Smooth muscle cell (in vitro differentiated cells): ENCODE results near the gene GSDME. TPM values are rescaled to one million over a fixed set of nuclear protein-coding genes. Genes with fewer than 3 reads are reported as not detected.

ENCODE experiments used
- DNase-seq: peaks from one replicate; lab custom pipeline; 2025; ENCODE audit not compliant: unreplicated experiment; lab: John Stamatoyannopoulos, UW
- H2AFZ ChIP-seq: fragments of 200-600 bp; sonication (generic); 2 replicates; pipeline ENCODE4 v1.6.0; 2016; ENCODE audit warnings: antibody characterized with exemption, low read depth, mild to moderate bottlenecking
- H3F3A ChIP-seq: fragments of 200-600 bp; sonication (generic); 2 replicates; pipeline ENCODE4 v1.6.0; 2017; ENCODE audit warnings: antibody characterized with exemption, low read depth
- H3K27ac ChIP-seq: fragments of 200-600 bp; sonication (generic); 2 replicates; pipeline ENCODE4 v1.5.1; 2016; ENCODE audit warnings: low read depth, mild to moderate bottlenecking
- H3K27me3 ChIP-seq: fragments of 200-600 bp; sonication (generic); 2 replicates; pipeline ENCODE4 v1.6.1; 2016; ENCODE audit warnings: low read depth, mild to moderate bottlenecking
- H3K36me3 ChIP-seq: fragments of 200-600 bp; sonication (generic); 2 replicates; pipeline ENCODE4 v1.5.1; 2016; ENCODE audit warnings: low read depth
- H3K4me1 ChIP-seq: fragments of 200-600 bp; sonication (generic); 2 replicates; pipeline ENCODE4 v1.5.1; 2016; ENCODE audit warnings: low read depth
- H3K4me2 ChIP-seq: fragments of 200-600 bp; sonication (generic); 2 replicates; pipeline ENCODE4 v1.6.0; 2016; ENCODE audit warnings: mild to moderate bottlenecking
- H3K4me3 ChIP-seq: fragments of 200-600 bp; sonication (generic); 2 replicates; pipeline ENCODE4 v1.5.1; 2016; ENCODE audit warnings: mild to moderate bottlenecking
- H3K79me2 ChIP-seq: fragments of 200-600 bp; sonication (generic); 2 replicates; pipeline ENCODE4 v1.6.0; 2016; ENCODE audit warnings: low read depth, mild to moderate bottlenecking
- H3K9ac ChIP-seq: fragments of 200-600 bp; sonication (generic); 2 replicates; pipeline ENCODE4 v1.6.0; 2016; ENCODE audit warnings: low read depth
- H3K9me3 ChIP-seq: fragments of 200-600 bp; sonication (generic); replicated peaks from 2 replicates; pipeline ENCODE4 v1.5.1; 2016; ENCODE audit warnings: low read depth
- H4K20me1 ChIP-seq: fragments of 200-600 bp; sonication (generic); 2 replicates; pipeline ENCODE4 v1.6.0; 2016; ENCODE audit warnings: low read depth
- WGBS: methylation state at CpG from one replicate; pipeline ENCODE4 v1.1.7; 2016; ENCODE audit warnings: low lambda C conversion rate; 5-methylcytosine and 5-hydroxymethylcytosine counted together
- polyA plus RNA-seq: library from polyadenylated mRNA; unstranded; fragments of >200 nt; fragmentation: Nextera tagmentation; extraction: Ambion mirVana; gene quantifications from 2 replicates; pipeline ENCODE4 v1.2.1, GENCODE V29; 2016
- total RNA-seq: library from RNA; depleted of rRNA; stranded (reverse); fragments of >200 nt; gene quantifications from 2 replicates; pipeline ENCODE4 v1.2.3, GENCODE V29; 2014
- TF ChIP-seq, protein P1 (sequence below): fragments of 200-600 bp; sonication (generic); IDR thresholded peaks from 2 replicates; pipeline ENCODE4 v1.5.1; 2017; ENCODE audit warnings: borderline replicate concordance, mild to moderate bottlenecking, antibody characterized with exemption; ENCODE audit not compliant: insufficient read depth, poor library complexity, severe bottlenecking

Gene GSDME
- total and polyA plus RNA-seq, 2 experiments from 2014 or later: 14.8 to 19.6 TPM

- Histone ChIP-seq H4K20me1 (no peaks in the 10 kb centered on the region), H3K9ac (no peak overlapping the region), H3K27me3 (no peaks in the 10 kb centered on the region), H3K4me2 (peak overlapping the region; percentile 34), H3F3A (no peaks in the 10 kb centered on the region), H3K27ac (peak overlapping the region; percentile 55), H3K9me3 (no peaks in the 10 kb centered on the region), H3K4me1 (no peaks in the 10 kb centered on the region), H3K79me2 (no peaks in the 10 kb centered on the region), H3K4me3 (no peak overlapping the region), H3K36me3 (no peaks in the 10 kb centered on the region), H2AFZ (no peak overlapping the region)
- TF ChIP-seq, protein P1, sequence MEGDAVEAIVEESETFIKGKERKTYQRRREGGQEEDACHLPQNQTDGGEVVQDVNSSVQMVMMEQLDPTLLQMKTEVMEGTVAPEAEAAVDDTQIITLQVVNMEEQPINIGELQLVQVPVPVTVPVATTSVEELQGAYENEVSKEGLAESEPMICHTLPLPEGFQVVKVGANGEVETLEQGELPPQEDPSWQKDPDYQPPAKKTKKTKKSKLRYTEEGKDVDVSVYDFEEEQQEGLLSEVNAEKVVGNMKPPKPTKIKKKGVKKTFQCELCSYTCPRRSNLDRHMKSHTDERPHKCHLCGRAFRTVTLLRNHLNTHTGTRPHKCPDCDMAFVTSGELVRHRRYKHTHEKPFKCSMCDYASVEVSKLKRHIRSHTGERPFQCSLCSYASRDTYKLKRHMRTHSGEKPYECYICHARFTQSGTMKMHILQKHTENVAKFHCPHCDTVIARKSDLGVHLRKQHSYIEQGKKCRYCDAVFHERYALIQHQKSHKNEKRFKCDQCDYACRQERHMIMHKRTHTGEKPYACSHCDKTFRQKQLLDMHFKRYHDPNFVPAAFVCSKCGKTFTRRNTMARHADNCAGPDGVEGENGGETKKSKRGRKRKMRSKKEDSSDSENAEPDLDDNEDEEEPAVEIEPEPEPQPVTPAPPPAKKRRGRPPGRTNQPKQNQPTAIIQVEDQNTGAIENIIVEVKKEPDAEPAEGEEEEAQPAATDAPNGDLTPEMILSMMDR: no peak
- DNase-seq: no peak
- WGBS: 80% methylated on average over 4 of the region's 4 CpGs
Observed at GRCh38 chr7:24732646-24733413, 24.4 kb downstream of the GSDME start.

DNA sequence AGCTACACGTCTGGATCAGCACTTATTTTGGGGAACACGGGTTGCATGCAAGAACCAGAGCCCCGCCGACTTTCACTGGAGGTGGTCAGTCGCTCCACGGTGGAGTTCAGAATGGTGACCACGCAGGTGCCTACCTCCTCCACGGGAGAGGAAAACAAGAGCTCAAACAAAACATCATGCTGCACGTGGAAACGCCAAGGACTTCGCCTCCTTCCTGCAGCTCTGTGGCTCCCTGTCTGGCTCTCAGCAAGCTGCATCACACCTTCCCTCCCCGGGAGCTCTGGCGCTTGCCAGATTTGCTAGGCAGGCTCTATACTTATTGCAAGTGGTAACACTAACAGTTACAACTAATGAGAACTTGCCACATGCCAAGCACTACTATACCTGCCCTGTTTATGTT, 26.0 kb downstream of the GSDME start:
- H4K20me1 ChIP-seq: no peaks in the 10 kb centered on the region
- H3K79me2 ChIP-seq: no peaks in the 10 kb centered on the region
- no peak for DNase-seq
- no peaks in the 10 kb centered on the region for H3K36me3 ChIP-seq
- H3K27me3 ChIP-seq: no peaks in the 10 kb centered on the region
- H3K9me3 ChIP-seq: no peaks in the 10 kb centered on the region
- H3K4me3 ChIP-seq: no peak overlapping the region
- H3K9ac ChIP-seq: no peak overlapping the region
- H3F3A ChIP-seq: no peaks in the 10 kb centered on the region
- H3K4me2 ChIP-seq: no peak overlapping the region
- H3K4me1 ChIP-seq: no peaks in the 10 kb centered on the region
- H2AFZ ChIP-seq: no peak overlapping the region
- 94% methylated on average over 13 of the region's 13 CpGs for WGBS
- no peak overlapping the region for H3K27ac ChIP-seq
- TF ChIP-seq, protein P1: no peak

DNA sequence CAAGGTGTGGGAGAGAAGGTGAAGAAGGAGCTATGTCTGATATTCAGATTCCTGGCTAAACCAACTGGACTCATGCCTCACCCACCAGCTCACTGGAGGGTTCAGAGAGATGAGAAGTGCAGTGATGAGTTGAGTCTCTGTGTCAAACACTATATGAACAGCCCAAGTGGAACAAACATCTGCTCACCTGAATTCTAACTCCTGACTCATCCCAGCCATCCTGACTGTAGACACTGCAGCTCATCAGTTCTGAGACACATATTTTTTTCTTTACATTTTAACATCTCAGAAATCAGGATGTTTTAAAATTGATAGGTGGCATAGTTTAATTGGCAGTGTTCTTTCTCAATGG, 27.3 kb downstream of the GSDME start:
- H3K27ac ChIP-seq: no peak overlapping the region

More for the DNA sequence above, 27.3 kb downstream of the GSDME start:
- Histone ChIP-seq H3K9me3 (no peaks in the 10 kb centered on the region), H3K79me2 (no peaks in the 10 kb centered on the region), H3K4me2 (no peak overlapping the region), H3K4me1 (no peaks in the 10 kb centered on the region), H2AFZ (no peak overlapping the region), H3K36me3 (no peaks in the 10 kb centered on the region), H4K20me1 (no peaks in the 10 kb centered on the region), H3F3A (no peaks in the 10 kb centered on the region), H3K27me3 (no peaks in the 10 kb centered on the region), H3K4me3 (no peak overlapping the region), H3K9ac (no peak overlapping the region)
- TF ChIP-seq, protein P1: no peak
- no peak for DNase-seq
